ENCODE measurements around the gene RPTOR.
"Not testable (repeated sequence)": the region's sequence is repeated elsewhere in the genome, so short reads cannot be mapped to it uniquely, and the experiment has no call there.

RPTOR gene

DNA sequence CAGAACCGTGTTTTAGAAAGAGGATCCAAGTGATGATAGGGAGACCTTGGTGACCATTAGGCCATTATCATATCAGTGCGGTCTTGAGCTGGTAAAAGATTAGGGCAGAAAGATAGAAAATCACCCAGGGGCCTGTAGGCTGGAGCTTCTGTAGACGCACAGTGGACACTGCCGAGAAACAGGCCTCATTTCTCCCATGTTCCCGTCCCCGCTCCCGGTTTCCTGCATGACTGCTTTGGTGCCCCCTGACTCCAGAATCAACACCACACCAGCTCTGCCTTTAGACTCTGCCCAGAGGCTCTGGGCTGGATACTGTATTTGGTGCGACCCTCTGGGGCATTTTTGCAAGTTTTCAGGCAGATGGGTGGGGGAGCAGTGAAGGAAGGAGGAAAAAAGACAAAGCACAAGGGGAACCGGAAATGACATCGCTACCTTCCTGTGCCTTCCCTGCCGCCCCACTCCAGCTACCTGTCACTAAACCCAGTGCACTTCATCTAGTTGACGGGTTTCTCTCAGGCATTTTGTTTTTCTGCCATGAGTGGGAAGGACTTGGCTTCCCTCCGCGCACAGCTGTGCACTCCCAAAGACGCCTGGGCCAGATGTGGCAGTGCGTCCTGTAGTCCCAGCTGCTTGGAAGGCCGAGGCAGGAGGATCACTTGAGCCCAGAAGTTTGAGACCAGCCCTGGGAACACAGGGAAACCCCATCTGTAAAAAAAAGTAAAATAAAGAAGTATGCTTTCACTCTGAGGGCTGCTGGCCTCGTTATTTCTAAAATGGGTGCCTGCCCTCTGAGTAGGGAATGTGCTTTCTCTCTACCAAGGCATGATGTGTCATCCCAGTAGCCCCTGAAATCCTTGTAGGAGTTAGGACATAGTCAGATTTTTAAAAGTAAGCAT lies 214.1 kb downstream of the RPTOR start:
- H3K4me1 Mint-ChIP-seq: peaks cover 85% of the 10 kb centered on the region
- no peak for ATAC-seq
- peak overlapping the region; percentile 35 for H3K4me3 Mint-ChIP-seq
- DNase-seq: peak; percentile 33
- H3K27me3 Mint-ChIP-seq: no peaks in the 10 kb centered on the region
- H3K36me3 Mint-ChIP-seq (ENCODE audit: low read depth): peaks cover 60% of the 10 kb centered on the region
- peak overlapping the region; percentile 98 for H3K27ac Mint-ChIP-seq
- H3K9me3 Mint-ChIP-seq: no peaks in the 10 kb centered on the region

DNA sequence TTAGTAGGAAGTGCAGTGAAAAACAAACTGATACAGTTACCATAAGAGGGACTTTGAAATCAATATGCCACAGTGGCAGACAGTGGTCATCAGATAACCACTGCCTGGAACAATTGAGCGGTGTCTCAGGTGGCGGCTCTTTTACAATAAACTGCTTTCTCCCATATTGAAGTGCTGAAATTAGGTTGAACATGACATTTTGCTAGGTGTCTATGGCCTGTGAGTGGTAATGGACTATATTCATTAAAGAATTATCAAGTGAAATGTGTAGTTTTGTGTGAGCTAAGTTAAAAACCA lies 214.7 kb downstream of the RPTOR start:
- peak; percentile 51 for DNase-seq
- H3K4me1 Mint-ChIP-seq: peaks cover 80% of the 10 kb centered on the region
- H3K9me3 Mint-ChIP-seq: no peaks in the 10 kb centered on the region
- H3K4me3 Mint-ChIP-seq: peak overlapping the region; percentile 35
- H3K27me3 Mint-ChIP-seq: no peaks in the 10 kb centered on the region
- H3K36me3 Mint-ChIP-seq (ENCODE audit: low read depth): peaks cover 54% of the 10 kb centered on the region
- ATAC-seq: peak; percentile 75
- peak overlapping the region; percentile 98 for H3K27ac Mint-ChIP-seq

DNA sequence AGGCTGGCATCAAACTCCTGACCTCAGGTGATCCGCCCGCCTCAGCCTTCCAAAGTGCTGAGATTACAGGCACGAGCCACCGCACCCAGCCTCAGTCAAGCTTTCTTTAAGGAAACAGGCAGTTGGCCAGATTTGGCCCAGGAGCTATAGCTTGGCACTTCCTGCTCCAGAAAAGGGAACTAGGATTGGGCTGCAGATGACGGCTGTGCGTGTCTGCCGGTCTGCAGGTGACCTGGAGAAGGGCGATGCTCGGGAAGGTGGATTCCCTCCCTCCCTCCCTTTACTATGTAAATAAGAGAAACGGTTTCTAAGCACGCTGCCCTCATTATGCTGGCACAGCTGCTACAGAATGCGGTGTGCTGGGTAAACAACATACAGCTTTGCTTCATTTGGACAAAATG lies 215.9 kb downstream of the RPTOR start:
- peaks cover 84% of the 10 kb centered on the region for H3K4me1 Mint-ChIP-seq
- no peaks in the 10 kb centered on the region for H3K27me3 Mint-ChIP-seq
- peaks cover 49% of the 10 kb centered on the region for H3K36me3 Mint-ChIP-seq (ENCODE audit: low read depth)
- ATAC-seq: no peak
- no peak for DNase-seq
- no peak overlapping the region for H3K4me3 Mint-ChIP-seq
- peak overlapping the region; percentile 98 for H3K27ac Mint-ChIP-seq
- H3K9me3 Mint-ChIP-seq: no peaks in the 10 kb centered on the region

DNA sequence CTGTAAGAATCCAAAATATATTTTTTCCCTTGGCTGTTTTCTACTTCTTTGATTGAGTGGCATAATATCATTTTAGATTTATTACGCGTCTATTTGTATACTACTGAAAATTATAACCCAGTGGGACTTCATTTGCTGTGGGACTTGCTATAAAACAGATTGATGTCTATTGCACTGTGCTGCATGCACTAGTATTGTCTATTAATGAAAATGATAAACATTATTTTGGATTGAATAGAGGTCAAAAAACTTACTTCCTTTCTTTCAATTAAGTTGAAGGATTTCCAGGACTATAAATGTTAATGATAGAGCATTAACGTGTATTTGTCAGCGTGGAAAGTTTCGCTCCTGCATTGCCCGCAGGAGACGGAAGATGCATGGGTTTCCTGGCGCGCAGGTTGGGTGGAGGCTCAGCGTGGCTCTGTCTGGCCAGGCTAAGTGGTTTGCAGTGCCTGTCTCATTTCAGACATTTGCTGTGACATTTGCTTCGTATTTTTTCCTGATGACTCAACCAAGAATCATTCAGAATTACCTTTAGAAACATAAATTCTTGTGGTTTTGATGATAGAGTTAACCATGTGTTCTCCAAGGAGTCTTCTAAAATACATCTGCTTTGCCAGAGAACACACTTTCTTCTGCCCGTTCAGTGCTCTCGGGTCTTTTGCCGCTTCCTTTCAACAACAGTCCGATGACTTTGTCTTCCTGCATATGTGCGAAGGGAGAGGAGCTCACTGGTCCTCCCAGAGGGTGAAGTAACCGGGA lies 216.7 kb downstream of the RPTOR start:
- Mint-ChIP-seq H3K9me3 (no peaks in the 10 kb centered on the region), H3K36me3 (ENCODE audit: low read depth) (peaks cover 45% of the 10 kb centered on the region), H3K27me3 (no peaks in the 10 kb centered on the region), H3K4me3 (peak overlapping the region; percentile 62), H3K4me1 (peaks cover 84% of the 10 kb centered on the region), H3K27ac (peak overlapping the region; percentile 98)
- DNase-seq: peak; percentile 78
- peak; percentile 82 for ATAC-seq

DNA sequence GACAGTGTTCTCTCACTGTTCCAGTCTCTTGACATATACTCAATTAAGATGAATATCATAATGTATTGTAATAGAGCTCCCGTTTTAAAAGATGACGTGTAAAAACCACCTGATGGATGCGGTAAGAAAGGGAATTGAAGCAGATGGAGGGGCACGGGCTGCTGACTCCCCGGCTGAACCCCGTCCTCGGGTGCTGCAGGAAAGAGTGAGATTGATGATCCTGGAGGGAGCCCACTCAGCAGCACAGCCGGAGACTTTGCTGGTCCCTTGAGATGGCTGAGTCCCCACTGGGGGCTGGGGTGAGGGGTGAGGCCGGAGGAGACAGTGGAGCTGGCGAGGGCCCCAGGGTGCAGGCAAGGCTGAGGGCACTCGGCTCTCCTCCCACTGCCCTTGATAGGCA lies 217.4 kb downstream of the RPTOR start:
- peak overlapping the region; percentile 98 for H3K27ac Mint-ChIP-seq
- peaks cover 85% of the 10 kb centered on the region for H3K4me1 Mint-ChIP-seq
- no peaks in the 10 kb centered on the region for H3K27me3 Mint-ChIP-seq
- peaks cover 40% of the 10 kb centered on the region for H3K36me3 Mint-ChIP-seq (ENCODE audit: low read depth)
- DNase-seq (no peak), ATAC-seq (no peak)
- H3K4me3 Mint-ChIP-seq: peak overlapping the region; percentile 62
- H3K9me3 Mint-ChIP-seq: no peaks in the 10 kb centered on the region

DNA sequence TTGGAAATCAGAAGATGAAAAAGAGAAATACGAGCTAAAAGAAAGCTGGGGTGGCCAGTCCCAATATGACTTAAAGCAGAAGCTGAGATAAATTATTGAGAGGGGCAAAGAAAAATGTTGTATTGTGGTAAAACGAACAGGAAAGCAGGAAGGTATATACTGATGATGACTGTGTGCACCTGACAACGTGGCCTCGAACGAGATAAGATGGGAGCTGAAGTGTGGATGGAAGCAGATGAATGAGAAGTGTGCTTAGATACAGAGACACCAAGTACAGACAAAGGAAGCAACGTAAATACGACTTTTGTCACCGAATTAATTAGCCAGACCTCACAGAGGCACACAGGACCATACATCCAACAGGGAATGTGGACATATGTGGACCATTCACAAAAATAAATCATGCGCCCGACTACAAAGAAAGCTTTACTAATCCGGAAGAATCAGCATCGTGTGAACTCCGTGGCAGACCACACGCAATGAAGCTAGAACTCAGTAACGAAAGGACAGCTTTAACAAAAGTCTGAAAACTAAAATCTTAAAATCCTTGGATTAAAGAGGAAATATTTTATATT lies 218.7 kb downstream of the RPTOR start:
- Mint-ChIP-seq H3K9me3 (no peaks in the 10 kb centered on the region), H3K4me1 (peaks cover 75% of the 10 kb centered on the region), H3K27ac (peak overlapping the region; percentile 98), H3K4me3 (peak overlapping the region; percentile 42), H3K36me3 (ENCODE audit: low read depth) (peaks cover 28% of the 10 kb centered on the region), H3K27me3 (no peaks in the 10 kb centered on the region)
- no peak for ATAC-seq
- DNase-seq: no peak

DNA sequence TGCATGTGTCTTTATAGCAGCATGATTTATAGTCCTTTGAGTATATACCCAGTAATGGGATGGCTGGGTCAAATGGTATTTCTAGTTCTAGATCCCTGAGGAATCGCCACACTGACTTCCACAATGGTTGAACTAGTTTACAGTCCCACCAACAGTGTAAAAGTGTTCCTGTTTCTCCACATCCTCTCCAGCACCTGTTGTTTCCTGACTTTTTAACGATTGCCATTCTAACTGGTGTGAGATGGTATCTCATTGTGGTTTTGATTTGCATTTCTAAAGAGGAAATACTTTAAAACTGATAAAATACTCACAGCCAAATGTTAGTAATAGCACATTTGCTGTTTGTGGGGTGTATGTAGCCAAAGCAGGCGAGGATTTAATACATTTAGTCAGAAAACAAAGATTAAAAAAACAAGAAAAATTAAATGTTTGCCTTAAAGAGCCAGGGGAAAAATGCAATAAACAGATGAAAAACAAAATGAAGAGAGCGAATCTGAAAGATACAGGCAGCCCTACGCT lies 220.0 kb downstream of the RPTOR start:
- not testable (repeated sequence) for H3K27me3 Mint-ChIP-seq, H3K9me3 Mint-ChIP-seq, ATAC-seq, H3K4me3 Mint-ChIP-seq, DNase-seq
- peaks cover 21% of the 10 kb centered on the region for H3K36me3 Mint-ChIP-seq (ENCODE audit: low read depth)
- peak overlapping the region; percentile 84 for H3K27ac Mint-ChIP-seq
- peaks cover 62% of the 10 kb centered on the region for H3K4me1 Mint-ChIP-seq

DNA sequence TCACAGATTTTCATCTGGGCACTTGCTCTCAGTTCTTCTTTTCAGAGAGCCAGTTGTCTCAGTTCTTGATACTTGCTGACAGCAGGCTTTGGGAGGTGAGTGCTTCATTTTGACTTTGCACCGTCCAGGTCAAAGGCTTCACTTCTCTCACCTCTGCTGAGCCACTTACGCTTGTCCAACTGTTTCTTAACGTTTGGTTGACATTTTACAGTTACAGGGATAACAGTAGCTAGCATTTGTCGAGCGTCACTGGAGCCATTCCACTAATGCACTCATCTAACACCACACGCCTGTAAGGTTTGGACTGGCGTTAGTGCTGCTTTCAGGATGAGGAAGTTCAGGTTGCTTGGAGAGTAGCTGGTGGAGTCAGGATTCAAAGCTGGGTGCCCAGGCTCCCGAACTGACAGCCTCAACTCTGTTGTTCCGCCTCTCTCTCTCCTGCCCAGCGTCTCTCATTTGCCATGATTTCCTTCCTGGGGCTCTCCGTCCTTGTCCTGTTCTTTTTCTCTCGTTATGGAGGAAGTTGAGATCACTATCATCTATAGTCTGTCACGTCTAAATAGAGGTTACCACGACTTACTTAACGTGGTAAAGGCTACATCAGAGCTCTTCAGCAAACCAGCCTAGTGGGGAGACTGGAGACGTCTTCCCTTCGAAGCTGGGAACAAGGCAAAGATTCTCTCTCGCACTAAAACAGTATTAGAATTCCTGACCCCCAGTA lies 220.8 kb downstream of the RPTOR start:
- Mint-ChIP-seq H3K4me1 (peaks cover 58% of the 10 kb centered on the region), H3K4me3 (peak overlapping the region; percentile 35), H3K9me3 (no peaks in the 10 kb centered on the region), H3K27ac (peak overlapping the region; percentile 84), H3K36me3 (ENCODE audit: low read depth) (peaks cover 21% of the 10 kb centered on the region), H3K27me3 (no peaks in the 10 kb centered on the region)
- DNase-seq (no peak), ATAC-seq (no peak)

DNA sequence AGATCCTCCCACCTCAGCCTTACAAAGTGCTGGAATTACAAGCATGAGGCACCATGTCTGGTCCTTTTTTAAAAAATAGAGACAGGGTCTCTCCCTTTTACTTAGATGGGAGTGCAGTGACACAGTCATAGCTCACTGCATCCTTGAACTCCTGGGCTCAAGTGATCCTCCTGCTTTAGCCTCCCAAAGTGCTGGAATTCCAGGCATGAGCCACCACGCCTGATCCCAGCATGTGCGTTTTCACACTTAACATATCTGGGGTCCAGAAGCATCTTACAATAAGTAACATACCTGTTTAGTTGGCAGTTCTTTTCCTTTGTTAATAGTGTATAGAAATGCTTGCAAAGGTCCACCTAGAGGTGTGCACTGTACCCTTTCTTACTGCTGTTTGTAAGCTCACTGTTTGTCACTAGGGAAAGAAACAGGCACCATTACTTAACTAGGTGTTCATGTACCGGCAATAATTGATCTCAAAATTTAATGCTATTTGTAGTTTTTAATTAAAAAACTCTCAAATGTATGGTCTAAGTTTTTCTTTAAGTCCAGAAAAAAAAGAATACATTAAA lies 221.7 kb downstream of the RPTOR start:
- DNase-seq: no peak
- H3K9me3 Mint-ChIP-seq: no peaks in the 10 kb centered on the region
- peak overlapping the region; percentile 35 for H3K4me3 Mint-ChIP-seq
- ATAC-seq: no peak
- H3K27ac Mint-ChIP-seq: peak overlapping the region; percentile 18
- H3K36me3 Mint-ChIP-seq (ENCODE audit: low read depth): peaks cover 30% of the 10 kb centered on the region
- H3K4me1 Mint-ChIP-seq: peaks cover 58% of the 10 kb centered on the region
- H3K27me3 Mint-ChIP-seq: no peaks in the 10 kb centered on the region

DNA sequence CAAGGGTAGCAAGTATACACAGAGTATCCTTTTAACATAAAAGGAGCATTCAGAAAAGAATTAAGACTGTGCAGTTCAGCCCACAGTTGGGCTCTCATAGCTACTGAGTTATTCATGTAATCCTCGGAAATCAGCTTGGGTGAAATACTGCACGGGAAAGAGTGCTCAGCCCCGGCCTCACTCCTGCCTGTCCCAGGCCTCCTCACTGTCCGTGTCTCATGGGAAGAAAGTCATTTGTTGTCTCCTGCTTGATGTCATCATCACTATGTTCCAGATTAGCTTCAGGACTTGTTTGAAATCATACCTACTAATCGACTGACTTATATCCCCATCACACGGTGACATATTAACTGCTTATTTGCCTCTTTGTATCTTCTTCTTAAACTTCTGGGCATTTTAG lies 223.8 kb downstream of the RPTOR start:
- H3K4me3 Mint-ChIP-seq: no peak overlapping the region
- H3K27me3 Mint-ChIP-seq: no peaks in the 10 kb centered on the region
- no peak overlapping the region for H3K27ac Mint-ChIP-seq
- no peak for ATAC-seq
- peaks cover 49% of the 10 kb centered on the region for H3K4me1 Mint-ChIP-seq
- peaks cover 16% of the 10 kb centered on the region for H3K36me3 Mint-ChIP-seq (ENCODE audit: low read depth)
- H3K9me3 Mint-ChIP-seq: no peaks in the 10 kb centered on the region
- DNase-seq: no peak

DNA sequence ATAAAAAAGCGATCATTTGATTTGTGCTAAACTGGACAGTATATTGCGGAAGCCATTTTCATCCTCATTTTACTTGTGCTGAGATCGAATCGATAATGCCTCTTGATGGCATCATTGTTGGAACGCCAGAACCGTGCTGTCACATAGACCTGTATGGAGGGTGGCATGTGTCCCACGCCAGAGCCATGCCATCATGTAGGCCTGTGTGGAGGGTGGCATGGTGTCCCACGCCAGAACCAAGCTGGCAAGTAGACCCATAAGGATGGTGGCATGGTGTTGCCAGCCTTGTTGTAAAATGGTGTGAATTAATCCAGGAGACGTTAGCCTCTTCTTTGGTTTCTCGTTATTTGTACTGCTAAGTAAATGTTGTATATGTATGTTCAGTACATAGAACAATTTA lies 224.3 kb downstream of the RPTOR start:
- Mint-ChIP-seq H3K4me3 (no peak overlapping the region), H3K36me3 (ENCODE audit: low read depth) (peaks cover 14% of the 10 kb centered on the region), H3K4me1 (peaks cover 50% of the 10 kb centered on the region), H3K27me3 (no peaks in the 10 kb centered on the region), H3K27ac (no peak overlapping the region), H3K9me3 (no peaks in the 10 kb centered on the region)
- DNase-seq: no peak
- ATAC-seq: no peak

DNA sequence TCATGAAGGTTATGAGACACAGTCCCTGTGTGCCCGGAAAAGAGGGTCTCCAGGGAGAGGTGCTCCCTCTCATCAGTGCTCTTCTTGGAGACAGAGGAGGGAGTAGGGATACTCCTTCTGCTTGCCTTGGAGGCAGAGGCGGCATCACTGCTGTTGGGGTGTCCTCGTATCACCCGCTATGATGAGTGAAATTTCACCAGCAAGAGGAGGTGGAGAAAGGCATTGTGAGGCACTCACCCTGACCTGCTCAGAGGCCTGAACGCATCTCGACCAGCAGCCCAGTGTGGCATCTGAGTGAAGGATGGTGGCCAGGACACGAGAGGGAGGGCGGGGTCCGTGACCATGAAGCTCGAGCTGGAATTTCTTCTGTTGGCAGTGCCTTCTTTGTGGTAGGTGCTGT lies 224.9 kb downstream of the RPTOR start:
- Mint-ChIP-seq H3K4me1 (peaks cover 56% of the 10 kb centered on the region), H3K27me3 (no peaks in the 10 kb centered on the region)

DNA sequence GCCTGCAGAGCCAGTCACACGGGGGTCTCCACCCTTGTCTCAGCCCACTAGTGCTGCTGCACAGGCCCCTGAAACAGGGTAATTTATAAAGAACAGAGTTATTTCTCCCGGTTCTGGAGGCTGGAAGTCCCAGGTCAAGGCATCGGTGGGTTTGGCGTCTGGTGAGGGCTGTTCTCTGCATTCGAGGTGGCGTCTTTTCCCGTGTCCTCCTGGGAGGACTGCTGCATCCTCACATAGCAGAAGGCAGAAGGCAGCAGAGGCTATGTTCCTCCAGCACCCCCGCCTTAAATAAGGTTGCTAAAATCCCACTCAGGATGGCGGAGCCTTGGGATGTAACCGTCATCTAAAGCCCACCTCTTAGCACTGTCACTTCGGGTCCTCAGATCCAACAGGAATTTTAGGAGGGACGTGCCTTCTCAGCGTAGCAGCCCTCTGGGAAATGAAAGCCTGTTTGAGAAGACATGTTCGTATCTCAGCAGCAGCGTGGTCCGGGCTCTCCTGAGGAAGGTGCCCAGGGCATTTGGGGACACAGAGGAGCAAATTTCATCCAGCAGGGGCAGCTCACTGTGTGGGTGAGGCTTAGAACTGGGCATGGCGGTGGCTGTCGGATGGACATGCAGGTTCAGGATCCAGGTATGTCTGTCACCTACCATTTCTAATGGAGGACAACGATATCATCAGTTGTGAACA lies 225.4 kb downstream of the RPTOR start:
- Mint-ChIP-seq H3K4me1 (peaks cover 57% of the 10 kb centered on the region), H3K27me3 (no peaks in the 10 kb centered on the region), H3K27ac (peak overlapping the region; percentile 4), H3K36me3 (ENCODE audit: low read depth) (peaks cover 20% of the 10 kb centered on the region), H3K9me3 (no peaks in the 10 kb centered on the region), H3K4me3 (peak overlapping the region; percentile 44)
- DNase-seq (no peak), ATAC-seq (no peak)

More for the DNA sequence above, 224.9 kb downstream of the RPTOR start:
- Mint-ChIP-seq H3K36me3 (ENCODE audit: low read depth) (peaks cover 20% of the 10 kb centered on the region), H3K4me3 (no peak overlapping the region), H3K9me3 (no peaks in the 10 kb centered on the region), H3K27ac (no peak overlapping the region)
- DNase-seq: no peak
- no peak for ATAC-seq
